ACHN (cell line): ENCODE results near the gene THEMIS2.
"Not testable (repeated sequence)": the region's sequence is repeated elsewhere in the genome, so short reads cannot be mapped to it uniquely, and the experiment has no call there.

Source experiments
- DNase-seq: peaks from one replicate; pipeline ENCODE4 v3.0.0-alpha.2; 2015
- in situ Hi-C: cut with HindIII; loops from 2 replicates; pipeline ENCODE4 v1.10.0; 2017; ENCODE audit warnings: low sequenced_read_pairs, low pct_ligation_motif_present, low pct_unique_long_range_greater_than_20kb

The THEMIS2 gene

DNA sequence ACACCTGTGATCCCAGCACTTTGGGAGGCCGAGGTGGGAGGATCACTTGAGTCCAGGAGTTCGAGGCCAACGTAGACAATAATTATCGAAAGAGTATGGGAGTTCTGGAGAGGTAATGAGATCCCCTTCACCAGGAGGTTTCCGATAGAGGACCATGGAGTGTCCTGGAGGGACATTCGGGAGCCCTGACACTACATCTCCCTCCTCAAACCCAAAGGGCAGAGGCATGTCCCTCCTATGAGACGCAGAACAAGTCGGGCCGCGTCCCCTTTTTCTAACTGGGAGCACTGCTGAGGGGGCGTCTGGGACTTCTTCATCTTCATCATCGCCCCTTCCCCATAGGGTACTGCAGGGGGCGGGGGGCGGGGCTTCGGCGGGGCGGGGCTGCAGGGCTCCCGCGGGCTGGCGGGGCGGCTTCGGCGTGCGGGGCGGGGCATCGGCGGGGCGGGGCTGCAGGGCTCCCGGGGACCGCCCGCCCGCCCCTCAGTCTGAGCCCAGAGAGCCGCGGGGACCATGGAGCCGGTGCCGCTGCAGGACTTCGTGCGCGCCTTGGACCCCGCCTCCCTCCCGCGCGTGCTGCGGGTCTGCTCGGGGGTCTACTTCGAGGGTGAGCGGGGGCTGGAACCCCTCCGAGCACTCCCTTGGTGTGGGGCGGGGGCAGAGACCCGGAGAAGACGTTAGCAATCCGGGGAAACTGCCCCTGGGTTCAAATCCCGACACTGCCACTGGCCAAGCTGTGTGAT lies at the start of gene THEMIS2:
THEMIS2 (plus strand) TSS at position 486 of the 743 bp plus-strand sequence; CDS start at position 514, 28 bp downstream.
- in situ Hi-C loops, result no loop called here

DNA sequence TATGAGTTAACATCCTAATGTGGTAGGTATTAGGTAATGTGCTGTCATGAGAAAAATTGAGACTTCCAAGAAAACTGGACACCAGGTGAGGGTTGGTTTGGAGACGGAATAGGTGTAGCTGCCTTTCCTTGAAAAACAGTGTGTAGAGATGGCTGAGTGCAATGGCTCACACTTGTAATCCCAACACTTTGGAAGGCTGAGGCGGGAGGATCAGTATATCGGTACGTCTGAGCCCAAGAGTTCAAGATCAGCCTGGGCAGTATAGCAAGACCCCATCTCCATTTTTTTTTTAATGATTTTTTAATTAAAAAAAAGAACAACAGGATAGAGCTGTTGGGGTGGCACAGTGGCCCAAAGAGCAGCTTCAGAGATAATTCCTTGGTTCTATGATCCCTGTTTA lies 48.6 kb upstream of the THEMIS2 start:
- DNase-seq, result no peak
- in situ Hi-C loops, result no loop called here

More for the DNA sequence above, at the start of gene THEMIS2:
- peak; percentile 22 for DNase-seq

DNA sequence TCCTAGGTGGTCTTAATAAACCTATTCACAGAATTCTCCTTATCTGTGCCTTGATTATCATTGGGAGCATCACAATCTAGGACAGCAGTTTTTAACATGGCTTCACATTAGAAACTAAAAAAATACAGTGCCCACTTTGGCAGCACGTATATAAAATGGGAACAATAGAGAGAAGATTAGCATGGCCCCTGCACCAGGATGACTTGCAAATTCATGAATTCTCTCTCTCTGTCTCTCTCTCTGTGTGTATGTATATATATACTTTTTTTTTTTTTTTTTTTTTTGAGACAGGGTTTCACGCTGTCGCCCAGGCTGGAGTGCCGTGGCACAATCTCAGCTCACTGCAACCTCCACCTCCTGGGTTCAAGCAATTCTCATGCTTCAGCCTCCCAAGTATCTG lies 47.9 kb upstream of the THEMIS2 start:
- no peak for DNase-seq
- in situ Hi-C loops, result no loop called here

DNA sequence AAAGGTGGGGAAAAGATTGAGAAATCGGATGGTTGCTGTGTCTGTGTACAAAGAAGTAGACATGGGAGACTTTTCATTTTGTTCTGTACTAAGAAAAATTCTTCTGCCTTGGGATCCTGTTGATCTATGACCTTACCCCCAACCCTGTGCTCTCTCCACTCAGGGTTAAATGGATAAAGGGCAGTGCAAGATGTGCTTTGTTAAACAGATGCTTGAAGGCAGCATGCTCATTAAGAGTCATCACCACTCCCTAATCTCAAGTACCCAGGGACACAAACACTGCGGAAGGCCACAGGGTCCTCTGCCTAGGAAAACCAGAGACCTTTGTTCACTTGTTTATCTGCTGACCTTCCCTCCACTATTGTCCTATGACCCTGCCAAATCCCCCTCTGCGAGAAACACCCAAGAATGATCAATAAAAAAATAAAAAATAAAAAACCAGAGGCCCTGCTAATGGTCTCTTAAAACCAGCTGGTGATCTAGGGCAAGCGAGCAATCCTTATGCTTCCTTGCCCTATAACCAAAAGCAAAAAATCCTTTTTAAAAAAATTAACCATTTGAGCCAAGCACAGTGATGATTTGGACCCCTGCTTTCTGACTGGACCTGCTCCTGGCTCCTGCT lies 42.9 kb upstream of the THEMIS2 start:
- DNase-seq, in situ Hi-C loops: not testable (repeated sequence)

DNA sequence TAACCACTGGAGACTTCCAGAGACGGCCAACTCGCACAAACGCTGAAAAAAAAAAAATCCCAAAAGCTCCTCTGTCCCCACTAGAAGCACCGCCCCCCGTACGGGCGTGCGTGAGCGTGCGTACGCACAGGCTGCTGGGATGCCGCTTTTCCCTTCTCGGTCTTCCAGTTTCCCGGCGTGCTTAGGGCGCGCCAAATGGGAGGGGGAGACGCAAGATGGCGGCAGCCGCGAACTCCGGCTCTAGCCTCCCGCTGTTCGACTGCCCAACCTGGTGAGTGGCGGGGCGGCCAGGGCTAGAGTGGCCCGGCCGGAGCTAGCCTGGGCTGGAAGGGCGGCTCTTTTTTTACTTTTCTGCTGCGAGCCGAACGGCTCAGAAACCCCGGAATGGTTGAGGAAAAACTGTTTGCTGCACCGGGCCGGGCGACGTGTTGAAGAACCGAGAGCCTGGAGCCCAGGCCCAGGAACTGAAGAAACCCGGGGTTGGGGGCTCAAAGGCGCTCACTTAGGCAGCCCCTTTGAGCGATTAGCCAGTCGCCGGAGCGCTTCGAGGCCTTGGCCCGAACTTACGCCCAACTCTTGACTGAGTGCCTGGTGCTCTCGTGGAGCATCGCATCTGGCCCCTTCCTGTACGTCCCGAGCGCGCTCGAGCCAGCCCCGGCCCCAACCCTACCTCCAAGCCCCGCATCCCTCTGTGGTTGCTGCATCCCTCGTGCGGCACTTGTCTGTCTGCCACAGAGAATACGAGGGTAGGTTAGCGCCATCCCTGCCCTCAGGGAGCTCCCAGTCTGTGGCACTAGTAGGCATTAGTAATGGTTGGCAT lies 41.5 kb upstream of the THEMIS2 start, which contains the start of gene PPP1R8:
PPP1R8 (plus strand) TSS at position 162 of the 820 bp plus-strand sequence; CDS start at position 216, 54 bp downstream.
- in situ Hi-C loops, result no loop called here
- peak; percentile 95 for DNase-seq

DNA sequence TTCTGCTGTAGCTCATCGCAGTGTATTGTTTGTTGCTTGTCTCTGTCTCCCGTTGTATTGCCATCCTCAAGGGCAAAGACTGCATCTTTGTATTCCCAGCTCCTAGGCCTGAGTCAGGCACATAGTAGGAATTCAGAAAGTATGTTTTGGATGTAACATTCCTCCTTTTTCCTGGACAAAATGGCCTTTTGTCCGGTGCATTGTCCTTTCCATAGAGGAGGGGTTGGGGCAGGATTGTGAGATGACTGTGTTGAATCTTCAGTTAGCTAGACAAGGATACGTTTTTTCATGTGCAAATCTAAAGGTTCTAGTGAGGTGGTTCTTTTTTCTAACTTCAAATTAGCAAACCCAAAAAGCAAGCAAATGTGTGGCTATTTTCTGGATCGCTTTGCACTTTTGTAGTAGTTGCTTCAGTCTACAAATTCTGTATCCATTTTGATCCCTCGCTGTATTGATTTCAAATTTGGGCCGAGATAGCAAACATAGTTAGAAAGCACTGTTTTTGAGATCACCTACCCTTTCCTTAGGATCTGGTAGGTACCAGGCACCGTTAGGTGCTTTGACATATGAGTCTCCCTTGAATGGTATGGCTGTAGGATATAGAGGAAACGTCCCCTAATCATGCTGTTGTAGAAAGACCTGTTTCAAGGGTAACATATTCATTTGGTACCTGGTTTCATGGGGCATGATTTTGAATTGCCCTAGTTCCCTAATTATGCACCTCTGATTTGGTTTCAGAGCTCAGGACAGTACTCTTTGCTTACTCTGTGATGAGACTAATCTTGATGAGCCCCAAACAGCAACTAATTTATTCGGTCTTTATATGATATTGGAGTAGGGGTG lies 40.6 kb upstream of the THEMIS2 start:
- no peak for DNase-seq
- in situ Hi-C loops, result no loop called here

DNA sequence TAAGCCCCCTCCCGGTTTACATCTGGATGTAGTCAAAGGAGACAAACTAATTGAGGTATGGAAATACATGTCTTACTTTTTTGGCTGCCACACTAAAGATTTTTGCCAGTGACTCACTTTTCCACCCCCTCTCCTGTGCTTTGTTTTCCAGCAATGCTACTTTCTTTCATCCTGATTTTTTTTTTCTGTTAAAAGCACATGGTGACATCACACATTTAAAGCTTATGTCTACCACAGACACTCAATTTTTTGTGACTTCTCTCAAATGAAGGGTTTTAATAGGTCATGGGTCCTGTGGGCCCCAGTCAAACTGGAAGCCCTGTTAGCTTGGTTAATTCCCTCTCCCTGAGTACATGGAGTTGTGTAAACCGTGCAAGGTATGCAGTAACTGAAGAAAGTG lies 39.6 kb upstream of the THEMIS2 start:
- in situ Hi-C loops, result no loop called here
- no peak for DNase-seq

DNA sequence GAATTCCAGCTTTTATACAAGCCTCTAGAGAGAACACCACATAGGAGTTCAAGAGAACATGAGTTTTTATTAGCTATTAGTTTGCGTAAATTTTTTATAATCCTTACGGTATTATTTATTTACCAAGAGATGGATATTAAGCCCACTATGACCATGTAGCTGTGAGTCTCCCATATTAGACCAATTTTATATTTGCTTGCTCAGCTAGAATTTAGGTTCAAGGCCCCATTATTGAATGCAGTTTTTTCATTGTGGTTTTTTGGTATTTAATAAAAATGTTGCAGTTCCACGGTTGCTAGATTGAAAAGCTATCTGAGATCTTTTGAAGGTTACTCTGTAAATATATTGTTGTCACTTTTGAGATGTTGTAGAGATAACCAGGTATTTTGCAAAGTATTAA lies 38.9 kb upstream of the THEMIS2 start:
- in situ Hi-C loops, result no loop called here
- no peak for DNase-seq

DNA sequence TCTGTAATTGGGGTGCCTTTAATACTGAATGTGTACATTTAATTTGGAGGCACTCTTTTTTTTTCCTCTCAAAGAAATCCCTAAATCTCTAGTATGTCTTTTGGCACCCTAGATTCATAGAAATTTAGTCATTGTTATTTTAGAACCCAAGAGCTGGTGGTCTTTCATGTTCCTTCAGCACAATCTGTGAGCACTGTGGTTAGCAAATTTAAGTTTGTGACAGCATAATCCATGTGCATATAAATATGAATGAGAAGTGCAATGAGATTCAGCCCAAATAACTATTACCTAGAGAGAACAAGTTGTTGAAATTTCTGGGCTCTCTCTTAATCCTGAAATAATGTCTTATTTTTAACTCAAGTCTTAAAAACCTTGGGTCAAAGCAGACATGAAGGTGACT lies 37.3 kb upstream of the THEMIS2 start:
- in situ Hi-C loops, result no loop called here
- DNase-seq, result no peak

DNA sequence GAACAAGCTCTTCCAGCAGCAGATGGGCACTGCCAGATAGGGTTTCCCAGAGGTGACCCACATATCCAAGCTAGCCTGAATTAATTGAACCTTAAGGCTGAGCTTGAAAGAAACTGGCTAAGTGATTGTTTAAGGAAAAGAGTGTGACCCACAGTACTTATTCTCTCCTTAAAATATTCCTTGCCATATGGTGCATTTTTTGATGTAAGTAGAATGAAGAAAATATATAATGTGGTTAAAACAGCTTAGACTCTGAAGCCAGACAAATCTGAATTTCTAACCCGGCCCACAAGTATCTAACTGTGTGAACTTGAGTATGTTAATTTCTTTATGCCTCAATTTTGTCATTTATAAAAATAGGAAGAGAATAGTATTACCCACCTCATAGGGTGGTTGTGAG lies 36.8 kb upstream of the THEMIS2 start:
- in situ Hi-C loops, result no loop called here
- DNase-seq, result no peak

DNA sequence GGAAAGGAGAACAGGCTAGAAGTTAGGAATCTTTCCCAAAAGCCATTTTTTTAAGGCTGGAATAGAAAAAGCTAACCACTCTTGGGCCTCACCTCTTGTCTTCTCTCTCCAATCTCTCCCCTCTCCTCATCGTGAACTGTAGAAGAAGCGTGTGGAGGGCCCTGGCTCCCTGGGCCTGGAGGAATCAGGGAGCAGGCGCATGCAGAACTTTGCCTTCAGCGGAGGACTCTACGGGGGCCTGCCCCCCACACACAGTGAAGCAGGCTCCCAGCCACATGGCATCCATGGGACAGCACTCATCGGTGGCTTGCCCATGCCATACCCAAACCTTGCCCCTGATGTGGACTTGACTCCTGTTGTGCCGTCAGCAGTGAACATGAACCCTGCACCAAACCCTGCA lies 22.4 kb upstream of the THEMIS2 start:
- DNase-seq, result no peak

DNA sequence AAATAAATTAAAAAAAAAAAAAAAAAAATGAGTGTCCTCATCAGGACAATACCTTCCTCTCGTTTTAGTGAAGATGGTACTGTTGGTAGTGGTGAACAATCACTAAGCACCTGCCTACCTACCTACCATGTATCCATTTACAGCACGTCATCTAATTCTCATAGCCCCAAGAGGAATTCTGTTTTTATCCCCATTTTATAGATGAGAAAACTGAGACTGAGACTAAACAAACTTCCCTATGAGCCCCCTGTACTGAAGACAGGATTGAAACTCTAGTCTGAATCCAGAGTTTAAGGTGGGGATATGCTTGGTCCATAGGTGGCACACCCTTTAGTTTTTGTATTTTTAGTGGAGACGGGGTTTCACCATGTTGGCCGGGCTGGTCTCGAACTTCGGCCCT lies 17.3 kb upstream of the THEMIS2 start:
- in situ Hi-C loops, result no loop called here
- DNase-seq, result no peak

More for the DNA sequence above, 22.4 kb upstream of the THEMIS2 start:
- in situ Hi-C loops, result no loop called here

DNA sequence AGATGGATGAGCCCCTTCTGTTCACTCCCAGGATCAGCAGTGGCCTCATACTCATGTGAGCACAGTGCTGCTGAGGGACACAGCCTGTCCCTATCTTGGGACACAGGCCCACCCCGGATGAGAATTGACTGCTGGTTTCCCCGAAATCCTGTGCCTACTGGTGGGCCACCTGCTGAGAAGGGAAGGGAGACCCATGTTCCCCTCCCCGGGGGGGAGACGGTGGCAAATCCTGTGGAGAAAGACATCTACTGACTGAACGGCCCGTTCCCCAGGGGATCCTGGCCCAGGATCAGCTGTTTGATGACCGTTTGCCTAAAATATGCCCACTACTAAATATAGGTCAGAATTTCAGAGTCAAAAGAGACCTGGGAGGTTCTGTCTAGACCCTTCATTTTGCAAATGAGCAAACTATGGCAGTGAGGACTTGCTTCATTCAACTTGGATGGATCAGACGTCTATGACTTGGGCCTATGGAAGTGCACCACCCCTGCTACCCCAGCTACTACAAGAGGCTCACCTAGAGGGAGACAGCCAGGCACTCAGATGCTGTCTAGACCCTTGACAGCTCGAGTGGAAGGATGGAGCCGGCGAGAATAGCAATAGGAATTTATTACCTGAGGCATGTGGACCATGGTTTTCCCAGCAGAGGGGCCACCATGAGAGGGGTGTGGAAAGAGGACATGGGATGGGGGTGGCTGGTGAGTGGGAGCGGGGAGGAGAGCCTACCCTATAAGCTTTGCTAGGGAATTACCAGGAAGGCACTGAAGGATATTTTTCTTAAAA lies 15.6 kb upstream of the THEMIS2 start:
- in situ Hi-C loops, result no loop called here
- DNase-seq, result no peak

DNA sequence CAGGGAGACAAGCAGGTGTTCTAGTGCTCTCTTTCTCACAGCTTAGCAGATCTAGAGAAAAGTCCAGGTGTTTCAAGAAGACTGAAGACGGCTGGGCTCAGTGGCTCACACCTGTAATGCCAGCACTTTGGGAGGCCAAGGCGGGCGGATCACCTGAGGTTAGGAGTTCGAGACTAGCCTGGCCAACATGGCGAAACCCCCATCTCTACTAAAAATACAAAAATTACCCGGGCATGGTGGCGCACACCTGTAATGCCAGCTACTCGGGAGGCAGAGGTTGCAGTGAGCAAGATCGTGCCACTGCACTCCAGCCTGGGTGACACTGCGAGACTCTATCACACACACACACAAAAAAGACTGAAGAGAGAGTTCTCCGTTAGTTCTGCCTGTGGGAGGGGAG lies 14.8 kb upstream of the THEMIS2 start:
- DNase-seq, in situ Hi-C loops: not testable (repeated sequence)

DNA sequence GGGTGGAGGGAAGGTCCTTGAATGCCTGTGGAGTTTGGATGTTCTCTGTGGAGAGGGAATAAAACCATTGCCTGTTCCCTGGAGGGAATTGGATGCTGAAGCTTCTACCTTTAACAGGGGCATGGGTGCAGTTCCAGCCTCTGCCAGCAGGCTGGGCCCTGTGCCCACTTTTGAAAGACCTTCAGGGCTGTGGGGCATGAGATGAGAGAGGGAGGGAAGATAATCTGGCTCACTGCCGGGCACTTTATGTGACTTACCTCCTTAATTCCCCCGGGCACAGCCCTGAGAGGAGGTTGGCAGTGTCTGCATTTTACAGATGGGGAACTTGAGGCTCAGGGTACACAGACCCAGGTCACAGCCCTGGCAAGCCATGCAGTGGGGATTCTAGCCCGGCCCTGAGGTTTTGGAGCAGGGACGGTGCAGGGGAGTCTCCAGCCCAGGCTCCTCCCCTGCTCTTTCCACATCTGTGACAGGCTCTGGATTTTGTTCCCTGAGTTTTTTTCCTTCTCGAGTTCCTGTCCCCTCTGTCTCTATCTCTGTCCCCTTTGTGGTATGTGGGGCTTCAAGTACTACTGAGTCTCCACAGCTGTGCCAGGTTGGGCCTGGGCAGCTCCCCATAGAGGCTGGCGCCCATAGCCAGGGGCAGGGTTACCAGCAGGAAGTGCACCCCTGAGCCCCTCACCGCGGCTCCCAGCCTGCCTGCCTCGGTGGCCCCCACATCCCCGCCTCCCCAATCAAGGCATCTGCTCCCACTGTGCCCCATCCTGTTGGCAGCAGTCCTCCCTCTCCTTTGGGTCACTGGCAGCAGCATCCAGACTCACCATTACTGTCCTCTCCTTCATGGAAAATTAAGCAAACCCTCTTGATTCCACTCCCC lies 14.0 kb upstream of the THEMIS2 start:
- peak; percentile 77 for DNase-seq
- in situ Hi-C loops, result no loop called here

DNA sequence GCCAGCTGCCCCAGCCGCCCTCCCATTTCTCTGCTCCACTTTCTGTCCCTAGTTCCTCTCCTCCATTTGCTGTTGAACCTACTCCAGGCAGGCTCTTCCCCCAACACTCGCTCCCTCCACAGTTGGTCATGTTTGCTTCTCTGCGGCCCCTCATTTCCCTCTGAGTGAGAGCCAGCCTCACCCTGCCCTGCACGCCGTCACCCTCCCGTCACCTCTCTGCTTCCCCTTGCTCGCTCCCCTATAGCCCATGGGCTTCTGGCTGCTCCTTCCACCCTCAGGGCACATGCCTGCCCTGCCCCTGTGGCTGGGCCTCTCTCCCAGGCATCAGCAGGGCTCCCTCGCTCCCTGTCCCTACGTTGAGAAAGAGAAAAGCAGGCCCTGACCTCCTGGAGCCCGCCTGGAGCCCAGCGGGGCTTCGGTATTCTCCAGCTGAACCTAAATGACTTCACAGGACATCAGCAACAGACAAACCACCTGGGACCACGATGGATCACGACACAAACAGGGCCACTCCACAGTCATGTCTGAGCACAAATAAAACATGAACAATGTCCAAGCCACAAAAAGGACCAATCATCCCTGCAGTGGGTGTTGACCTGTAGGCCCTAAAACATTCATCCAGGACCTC lies 13.3 kb upstream of the THEMIS2 start:
- DNase-seq, result no peak
- in situ Hi-C loops, result no loop called here
